GM19463 (cell line): Measurements from ENCODE around the gene LMX1A.

Experiments used
- ATAC-seq: cut with Tn5 transposase; IDR thresholded peaks from one replicate; pipeline ENCODE4 v1.9.1; 2021; ENCODE audit warnings: mild to moderate bottlenecking, moderate library complexity; ENCODE audit not compliant: unreplicated experiment

Gene LMX1A

DNA sequence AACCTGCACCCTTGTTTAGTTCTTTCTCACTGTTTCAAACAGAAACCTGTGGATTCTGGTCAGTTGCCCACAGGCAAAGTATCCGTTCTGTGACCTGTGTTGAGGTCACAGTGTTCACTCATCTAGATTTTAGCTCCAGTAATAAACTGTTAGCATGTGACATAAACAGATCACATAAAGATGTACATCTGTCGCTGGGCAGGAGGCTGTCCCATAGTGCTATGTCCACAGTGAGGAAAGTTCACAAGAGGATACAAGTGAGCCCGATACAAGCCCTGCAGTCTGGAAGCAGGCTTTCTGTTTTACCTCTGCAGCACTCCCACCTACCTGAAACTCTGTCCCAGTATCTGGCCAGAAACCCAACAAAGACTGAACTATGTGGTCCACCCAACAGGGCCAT is 28.4 kb downstream of the LMX1A start:
- no peak for ATAC-seq

DNA sequence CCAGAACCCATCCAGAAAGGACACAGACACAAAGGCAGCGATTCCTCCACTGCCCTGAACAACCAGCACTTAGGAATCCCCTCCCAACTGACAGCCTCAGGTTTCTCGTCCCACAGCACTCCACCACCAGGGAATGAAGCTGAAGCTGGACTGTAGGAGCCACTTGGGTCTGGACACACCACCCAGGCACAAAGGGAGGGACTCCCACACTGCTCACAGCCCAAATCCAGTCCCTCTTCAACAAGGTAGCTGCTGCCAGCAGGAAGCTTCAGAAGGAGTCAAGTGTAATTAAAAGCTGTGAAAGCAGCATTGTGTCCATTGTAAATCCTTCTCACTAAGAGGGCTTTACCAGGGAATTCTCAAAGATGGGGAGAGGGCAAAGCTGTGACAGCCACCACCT is 29.0 kb downstream of the LMX1A start:
- ATAC-seq: no peak

DNA sequence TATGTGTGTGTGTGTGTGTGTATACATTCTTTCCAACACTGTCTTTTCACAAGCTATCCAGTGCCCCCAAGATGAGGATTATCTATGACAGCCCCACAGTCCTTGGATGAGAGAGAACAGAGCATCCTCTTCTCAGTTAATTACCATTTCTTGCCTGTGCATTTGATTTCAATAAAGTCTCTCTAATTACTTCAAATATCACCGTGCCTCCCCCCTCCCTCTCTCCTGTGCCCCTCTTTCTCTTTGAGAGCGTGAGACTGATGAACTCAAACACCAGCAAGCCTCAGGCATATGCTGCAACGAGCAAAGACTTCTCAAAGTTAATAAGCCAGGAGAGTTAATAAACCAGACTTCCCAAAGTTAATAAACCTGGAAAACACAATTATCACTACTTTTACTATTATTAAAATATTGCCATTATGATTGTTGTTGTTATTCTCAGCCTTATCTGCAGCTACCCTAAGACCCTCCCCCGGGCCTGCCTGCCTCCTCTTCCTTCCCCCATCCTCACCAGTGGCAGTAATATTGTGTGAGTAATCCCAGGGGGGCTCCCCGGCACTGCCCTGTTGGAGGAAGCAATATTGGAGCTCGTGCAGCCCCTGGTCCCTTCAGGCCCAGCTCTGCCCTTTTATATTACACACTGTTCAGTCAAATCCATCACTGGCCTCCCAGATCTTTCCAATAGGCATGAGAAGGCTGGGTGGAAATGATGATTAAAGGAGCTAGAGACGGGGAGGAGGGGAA is 30.9 kb downstream of the LMX1A start:
- ATAC-seq: no peak

DNA sequence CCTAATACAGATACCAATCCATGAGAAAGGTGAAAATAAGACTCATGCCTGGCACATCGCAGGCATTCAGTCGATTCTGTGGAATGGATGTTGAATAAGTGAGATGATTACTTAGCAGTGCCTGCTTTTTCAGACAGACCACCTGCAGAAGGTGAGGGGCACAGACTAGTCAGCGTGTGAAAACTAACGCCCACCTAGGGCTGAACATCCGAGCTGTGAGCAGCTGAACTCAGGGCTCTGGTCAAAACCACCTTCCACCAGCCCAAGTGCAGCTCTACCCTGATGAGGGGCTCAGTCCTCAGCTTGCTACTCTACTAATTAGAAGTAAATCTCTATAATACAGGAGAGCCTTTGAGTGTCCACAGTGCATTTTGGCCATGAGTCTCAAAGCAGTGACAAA is 32.5 kb downstream of the LMX1A start:
- ATAC-seq: no peak

DNA sequence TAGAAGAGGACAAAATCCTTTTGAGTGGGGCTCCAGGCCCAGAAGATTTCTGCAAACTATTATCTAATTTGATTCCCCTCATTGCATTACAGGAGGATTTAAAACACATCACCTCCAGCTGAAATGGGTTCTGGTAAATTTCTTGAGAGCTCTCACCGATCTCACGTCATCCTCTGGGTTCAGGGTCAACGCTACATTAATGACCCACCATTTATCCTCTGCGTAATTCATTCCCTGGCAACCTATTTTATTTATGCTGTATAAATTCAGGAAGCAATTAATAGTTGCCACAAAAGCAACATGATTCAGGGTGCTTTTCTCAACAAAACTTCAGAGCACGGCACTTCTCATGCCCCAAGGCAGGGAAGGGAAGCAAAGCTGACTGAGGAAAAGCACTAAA is 38.9 kb downstream of the LMX1A start:
- ATAC-seq: no peak

DNA sequence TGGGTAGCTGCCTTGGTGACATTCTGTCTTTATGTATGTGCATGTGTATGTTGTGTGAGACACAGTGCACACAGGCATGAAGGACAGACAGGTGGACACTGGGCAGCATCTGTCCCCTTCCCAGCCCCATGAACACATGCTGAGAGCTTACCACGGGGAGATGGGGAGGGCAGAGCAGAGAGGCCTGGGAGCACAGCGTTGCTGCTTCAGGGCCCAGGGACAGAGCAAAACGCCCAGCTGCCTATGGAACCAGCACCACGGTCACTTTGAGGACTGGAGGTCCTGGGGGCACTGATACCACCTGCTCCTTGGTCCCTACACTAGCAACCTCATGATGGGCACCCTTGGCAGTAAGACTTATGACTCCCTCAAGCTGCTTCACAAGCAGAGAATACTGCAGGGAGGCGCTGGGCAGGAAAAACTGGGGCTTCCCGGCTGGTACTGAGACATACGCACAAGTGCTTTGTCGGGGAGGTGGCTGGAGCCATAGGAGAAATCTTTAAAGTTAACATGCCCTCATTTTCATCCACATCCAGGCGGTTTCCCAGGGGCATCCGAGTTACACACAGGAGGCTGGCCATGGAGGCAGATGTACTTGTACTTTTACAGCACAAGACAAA is 40.3 kb downstream of the LMX1A start:
- no peak for ATAC-seq

DNA sequence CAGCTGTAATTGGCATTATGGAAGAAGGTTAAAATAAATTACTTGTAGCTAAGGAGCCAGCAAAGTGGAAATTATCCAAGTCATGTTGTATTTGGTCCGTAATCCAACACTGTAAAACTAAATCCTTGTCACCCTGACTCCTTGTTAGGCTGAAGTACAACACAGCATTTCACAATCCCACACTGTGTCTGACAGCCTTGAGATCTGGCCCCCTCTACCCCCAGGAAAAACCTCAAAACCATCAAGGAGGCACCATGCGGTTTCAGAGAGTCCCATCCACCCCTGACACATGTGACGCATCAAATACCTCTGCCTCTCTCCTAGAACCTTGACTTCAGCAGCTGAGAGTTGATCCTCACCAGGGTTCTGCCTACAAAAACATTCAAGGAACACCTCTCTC is 41.0 kb downstream of the LMX1A start:
- no peak for ATAC-seq

DNA sequence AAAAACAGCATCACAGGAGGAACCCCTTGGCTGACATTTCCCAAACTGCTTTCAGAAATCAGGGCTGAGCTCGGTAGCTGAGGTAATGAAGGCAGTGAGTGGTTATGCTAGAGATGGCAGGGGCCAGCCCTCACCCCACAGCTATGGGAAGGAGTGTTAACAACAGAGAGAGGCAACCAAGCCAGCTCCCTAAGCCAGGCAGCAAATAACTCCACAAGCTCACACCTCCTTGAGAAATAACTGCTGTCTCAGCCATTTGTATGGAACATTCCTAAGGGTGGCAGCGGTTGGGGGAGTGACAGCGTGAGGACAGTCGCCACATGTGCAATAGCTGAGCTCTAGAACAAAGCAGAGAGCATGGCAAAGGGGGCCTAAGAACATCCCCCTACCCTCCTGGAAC is 42.6 kb downstream of the LMX1A start:
- ATAC-seq: no peak

DNA sequence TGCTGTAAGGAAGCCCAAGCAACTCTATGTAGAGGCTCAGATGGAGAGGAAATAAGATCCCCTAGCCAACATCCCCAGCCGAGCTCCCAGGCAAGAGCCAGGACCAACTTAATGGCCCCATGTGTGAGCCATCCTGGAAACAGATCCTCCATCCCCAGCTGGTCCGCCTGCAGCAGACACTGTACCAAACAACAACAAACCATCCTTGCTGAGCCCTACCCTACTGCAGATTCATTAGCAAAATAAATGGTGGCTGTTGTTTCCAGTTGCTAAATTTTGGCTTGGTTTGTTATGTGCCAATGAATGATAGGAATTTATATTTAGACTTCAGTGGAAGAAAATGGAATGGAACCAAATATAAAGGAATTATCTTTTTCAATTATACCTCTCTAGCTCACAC is 43.9 kb downstream of the LMX1A start:
- ATAC-seq: no peak

DNA sequence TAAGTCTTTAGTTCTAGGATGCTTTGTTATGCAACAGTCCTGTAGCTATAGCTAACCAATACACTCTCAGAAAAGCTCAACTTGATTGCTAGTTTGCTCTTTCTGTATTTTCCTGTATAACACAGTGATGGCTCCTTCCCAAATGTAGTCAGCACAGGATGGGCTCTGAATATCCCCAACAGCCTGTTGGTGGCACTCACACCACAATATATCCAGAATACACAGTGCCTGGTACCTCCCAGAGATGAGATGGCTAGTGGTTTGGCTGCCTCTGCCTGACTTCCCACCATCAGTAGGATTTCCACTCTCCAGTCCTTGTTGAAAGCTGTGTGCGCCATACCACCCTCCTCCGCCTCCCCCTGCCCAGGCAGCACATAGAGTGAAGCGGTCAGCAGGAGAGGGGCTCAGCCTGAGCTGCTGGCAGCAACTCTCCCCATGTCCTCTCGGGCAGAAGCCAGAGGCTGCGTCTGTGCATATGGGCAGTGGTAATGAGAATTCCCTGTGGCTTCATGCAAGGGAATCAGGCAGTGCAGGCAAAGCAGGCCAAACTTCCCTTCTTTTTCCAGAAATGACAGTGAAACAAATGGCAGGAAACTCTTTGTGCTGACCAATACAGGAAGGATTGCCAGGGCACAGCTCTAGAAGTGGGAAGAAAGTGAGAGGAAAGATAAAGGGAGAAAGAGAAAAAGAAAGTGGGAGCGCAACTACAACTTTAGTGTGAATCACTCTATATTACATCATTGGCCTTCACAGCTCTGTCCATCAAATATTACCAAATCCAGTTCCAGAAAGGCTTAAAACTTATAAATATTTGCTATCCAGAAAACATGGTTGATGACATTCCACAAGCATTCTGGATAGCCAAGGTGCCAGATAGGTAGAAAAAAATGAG is 49.7 kb downstream of the LMX1A start:
- no peak for ATAC-seq

DNA sequence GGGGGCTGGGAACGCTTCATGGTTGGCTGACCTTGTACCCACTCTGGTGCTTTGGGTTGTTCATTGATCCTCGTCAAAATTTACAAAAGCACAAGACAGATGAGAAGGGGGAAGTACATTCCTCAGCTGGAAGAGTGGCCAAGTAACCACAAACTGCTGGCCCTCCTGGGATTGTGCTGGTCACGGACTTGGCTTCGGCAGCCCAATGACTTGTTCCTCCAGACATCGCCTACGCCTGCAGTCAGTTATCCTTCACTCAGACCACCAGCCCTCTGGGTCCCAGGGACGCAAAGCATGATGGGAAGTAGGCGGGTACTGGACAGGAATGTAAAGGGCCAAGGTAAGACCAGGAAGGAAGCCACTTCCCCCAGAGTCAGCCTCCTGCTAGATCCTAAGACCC is 53.1 kb downstream of the LMX1A start:
- ATAC-seq: no peak

DNA sequence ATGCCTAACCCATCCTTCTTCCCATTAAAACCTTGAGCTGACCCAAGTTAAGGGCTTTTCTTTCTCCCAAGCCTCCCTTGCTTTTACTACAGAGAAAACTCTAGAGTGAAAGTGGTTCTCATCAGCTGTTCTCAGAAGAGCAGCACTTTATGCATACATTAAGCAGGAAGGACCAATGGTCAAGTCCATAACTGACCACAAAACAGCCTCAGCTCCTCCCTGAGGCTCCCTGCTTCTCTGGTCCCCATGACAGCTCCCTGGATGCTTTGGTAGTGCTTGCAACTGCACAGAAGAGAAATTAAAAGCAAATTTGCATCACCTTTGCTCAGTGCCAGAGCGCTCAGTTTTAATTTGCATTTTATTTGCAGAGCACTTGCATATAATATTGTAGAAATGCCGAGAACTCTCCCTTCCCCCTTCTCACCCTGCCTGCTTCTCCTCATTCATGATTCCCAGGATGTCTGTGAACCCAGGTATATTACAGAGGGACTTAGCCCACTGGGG is 56.1 kb downstream of the LMX1A start:
- no peak for ATAC-seq

DNA sequence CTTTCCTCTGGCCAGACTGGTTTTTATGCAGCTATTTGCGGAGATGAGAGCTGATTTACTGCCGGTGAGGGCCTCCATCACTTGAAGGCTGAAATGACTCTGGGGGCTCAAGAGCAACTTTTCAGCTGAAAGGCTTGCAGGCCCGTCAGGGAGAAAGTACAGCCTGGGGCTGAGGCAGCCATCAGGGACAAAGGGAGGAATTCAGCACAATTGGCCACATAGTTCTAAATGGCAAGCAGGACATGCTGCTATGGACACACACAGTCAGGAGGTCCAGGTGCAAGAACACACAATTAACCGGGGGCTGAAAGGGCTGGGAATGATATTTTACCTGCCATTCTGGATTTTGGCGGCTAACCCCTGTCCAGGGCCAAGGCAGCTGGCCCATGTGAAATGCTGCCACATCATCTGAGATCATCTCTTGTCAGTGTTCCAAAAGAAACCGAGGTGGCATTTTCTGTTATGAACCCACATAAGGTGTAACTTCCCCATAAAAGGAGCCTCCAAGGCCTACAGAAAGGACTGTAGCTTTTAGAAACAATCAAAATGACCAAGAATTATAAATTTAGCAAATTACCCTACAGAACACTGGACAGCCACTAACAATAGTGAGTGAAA is 58.2 kb downstream of the LMX1A start:
- ATAC-seq: no peak

DNA sequence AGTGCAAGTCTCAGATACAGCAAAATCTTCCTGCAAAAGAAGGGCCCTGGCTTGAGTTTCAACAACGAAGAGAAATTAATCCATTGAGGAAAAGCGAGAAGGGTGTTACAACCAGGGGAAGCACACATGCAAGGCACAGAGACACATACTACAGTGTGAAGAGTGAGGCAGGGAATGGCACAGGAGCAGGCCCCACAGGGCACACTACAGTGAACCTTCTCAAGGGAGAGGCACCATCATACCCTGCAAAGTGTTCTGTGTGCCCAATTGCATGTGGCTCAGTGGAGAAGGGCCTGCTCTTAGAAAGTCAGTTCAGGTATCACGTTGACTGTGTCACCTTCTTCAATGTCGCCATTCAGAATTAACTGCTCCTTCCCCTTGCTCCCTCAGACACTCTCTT is 60.3 kb downstream of the LMX1A start:
- ATAC-seq: no peak

DNA sequence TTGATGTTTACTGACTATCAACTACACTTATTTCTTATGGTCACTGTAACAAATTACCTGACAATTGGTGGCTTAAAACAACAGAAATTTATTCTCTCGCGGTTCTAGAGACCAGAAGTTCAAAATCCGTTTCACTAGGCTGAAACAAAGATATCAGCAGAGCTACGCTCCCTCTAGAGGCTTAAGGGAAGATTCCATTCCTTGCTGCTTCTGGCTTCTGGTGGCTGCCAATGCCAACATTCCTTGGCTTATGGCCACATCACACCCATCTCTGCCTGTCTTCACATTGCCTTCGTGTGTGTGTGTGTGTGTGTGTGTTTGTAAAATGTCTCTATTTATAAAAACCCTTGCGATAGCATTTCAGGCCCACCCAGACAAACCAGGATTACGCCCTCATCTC is 66.4 kb downstream of the LMX1A start:
- ATAC-seq: no peak

DNA sequence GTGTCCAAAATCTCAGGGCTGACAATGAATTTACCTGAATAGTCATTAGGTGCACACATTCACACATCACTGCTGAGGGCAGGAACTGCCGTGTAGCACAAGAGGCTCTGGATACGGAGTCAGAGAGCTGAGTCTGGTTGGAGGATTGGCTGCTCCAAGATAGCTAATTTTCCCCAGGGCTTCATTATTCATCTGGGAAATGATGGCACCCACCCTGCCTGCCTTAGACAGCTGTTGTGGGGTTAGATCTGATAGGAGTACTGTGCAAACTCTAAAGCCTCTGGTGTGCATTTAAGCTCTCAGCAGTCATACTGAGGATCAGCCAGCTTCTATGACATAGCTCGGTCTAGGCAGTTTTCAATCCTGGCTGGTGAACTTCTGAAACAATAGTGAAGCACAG is 67.0 kb downstream of the LMX1A start:
- ATAC-seq: no peak

DNA sequence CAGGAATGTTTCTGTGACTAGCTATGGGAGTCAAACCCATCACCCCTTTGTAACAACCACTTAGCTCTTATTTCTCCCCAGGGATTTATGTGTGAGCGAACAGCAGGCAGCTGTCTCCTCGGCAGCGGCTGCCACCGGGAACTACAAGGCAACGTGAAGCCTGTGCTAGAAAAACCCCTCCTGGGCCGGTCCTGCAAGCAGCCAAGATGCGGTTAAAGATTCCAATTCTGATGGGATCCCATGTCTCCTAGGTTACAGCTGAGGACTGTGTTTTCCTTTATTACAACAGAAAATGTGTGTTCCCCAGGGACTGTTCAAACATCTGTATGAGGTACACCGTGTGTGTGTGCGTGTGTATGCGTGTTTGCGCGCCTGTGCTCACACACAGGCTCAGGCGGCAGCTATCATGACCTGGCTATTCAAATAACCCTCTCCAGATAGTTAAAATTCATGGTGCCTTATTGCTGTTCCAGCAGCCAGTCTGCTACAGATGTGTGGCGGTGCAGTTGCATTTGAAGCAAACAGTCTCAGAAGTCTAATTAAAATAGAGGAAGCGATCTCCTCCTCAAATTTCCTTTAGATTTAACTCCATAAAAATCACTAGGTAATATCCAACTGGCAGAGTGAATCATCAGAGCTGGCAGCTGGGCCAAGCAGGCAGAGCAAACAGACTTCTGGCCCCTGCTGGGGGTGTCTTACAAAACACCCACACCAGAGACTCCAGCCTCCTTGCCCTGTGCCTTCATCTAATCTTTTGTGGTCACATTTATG is 68.0 kb downstream of the LMX1A start:
- no peak for ATAC-seq

DNA sequence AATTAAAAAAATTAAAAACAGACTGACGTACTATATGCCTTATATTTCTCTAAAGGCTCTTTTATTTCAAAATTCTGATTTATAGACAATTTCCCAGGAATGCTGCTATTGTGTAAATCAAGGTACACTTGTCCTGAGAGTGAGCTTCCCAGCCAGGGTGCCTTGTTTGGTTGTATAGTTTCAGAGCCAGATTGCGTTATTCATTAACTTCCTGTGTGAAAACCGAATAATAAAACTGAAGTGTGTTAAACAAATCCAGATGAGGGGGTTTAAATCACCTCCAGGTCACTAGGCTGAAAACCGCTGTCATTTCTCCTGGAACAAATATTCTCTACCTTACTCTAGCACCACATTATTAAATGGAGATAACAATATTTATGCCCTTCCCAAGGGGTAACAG is 68.7 kb downstream of the LMX1A start:
- ATAC-seq: no peak

DNA sequence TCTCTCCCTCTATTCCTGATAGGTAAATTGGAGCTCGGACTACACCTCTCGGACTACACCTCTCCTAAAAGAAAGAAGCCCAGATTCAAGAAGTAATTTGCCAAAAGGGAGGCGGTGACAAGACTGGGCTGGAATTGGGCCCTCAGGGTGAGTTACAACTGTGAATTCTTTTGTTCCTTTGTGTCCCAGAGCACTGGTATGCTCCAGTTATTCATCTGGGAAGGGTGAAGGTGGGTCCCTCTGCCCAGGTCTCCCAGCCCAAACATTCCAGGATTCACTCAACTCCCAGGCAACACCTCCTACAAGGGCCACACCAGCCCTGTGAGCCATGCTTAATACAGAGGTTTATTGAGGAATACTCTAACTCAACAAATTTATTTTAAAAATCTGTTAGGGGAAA is 69.2 kb downstream of the LMX1A start:
- ATAC-seq: no peak

DNA sequence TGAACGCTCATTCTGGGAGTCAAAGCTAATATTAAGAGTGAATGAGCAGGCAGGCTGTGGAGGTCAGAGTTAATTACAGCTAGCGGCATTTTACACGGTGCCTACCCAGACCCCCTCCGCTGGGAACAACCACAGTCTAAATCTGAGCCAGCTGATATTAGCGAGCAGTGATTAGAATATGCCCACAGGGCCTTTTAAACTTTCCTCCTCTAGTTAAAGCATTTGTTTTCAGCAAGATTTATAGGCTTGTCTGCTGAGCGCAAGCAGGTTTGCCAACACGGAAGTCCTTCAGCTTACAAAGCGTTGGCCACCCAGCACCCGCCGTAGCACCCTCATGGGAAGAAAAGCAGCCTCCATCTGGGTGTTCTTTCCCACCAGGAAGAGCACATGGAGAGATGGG is 72.1 kb downstream of the LMX1A start:
- ATAC-seq: no peak
